IMR-90 (cell line): ENCODE data around the gene OSGIN1. TPM values are rescaled to one million over a fixed set of nuclear protein-coding genes. Genes with fewer than 3 reads are reported as not detected.

Experiments
- ATAC-seq: fragments of 200-7000 bp; cut with Tn5 transposase; 2 replicates; pipeline ENCODE4 v1.9.1; 2020; ENCODE audit warnings: low read depth, mild to moderate bottlenecking, moderate library complexity
- BruUV-seq: library from RNA; stranded (reverse); fragments of 400-500 nt; replicated peaks from 2 replicates; lab custom pipeline; 2021; lab: Mats Ljungman, UMichigan
- CTCF ChIA-PET: fragments of 300-600 bp; formaldehyde crosslinking; extraction: SDS; loops from one replicate; lab custom pipeline; 2021; ENCODE audit warnings: antibody characterized with exemption; lab: Yijun Ruan, JAX
- POLR2A ChIA-PET: fragments of 300-600 bp; sonication (Branson Sonifier 250); formaldehyde crosslinking; loops from one replicate; lab custom pipeline; 2022; ENCODE audit warnings: antibody characterized with exemption; ENCODE audit not compliant: unreplicated experiment; lab: Charles Lee
- DNase-seq: peaks from one replicate; pipeline ENCODE4 v3.0.0; 2013
- H2AFZ ChIP-seq: replicated peaks from 2 replicates; pipeline ENCODE3; 2013; ENCODE audit warnings: low read length, mild to moderate bottlenecking; ENCODE audit not compliant: poor library complexity
- H2AK5ac ChIP-seq: 2 replicates; pipeline ENCODE4 v1.6.1; 2013; ENCODE audit warnings: low read depth, low read length, inconsistent platforms
- H2AK9ac ChIP-seq: replicated peaks from 2 replicates; pipeline ENCODE3; 2013; ENCODE audit warnings: mild to moderate bottlenecking, low read depth, low read length, moderate library complexity; ENCODE audit not compliant: poor library complexity
- H2BK120ac ChIP-seq: 2 replicates; pipeline ENCODE4 v1.6.1; 2013; ENCODE audit warnings: low read depth, low read length, inconsistent platforms
- H2BK15ac ChIP-seq: 3 replicates; pipeline ENCODE4 v1.6.1; 2013; ENCODE audit warnings: low read depth, low read length, inconsistent platforms
- H2BK20ac ChIP-seq: 2 replicates; pipeline ENCODE4 v1.6.1; 2013; ENCODE audit warnings: low read depth, mild to moderate bottlenecking, inconsistent platforms, low read length, moderate library complexity
- H2BK5ac ChIP-seq: 2 replicates; pipeline ENCODE4 v1.6.1; 2013; ENCODE audit warnings: mild to moderate bottlenecking, low read depth, low read length, inconsistent platforms; ENCODE audit not compliant: poor library complexity, severe bottlenecking
- H3K14ac ChIP-seq: replicated peaks from 2 replicates; pipeline ENCODE4 v1.6.1; 2013; ENCODE audit warnings: low read depth, low read length, inconsistent platforms
- H3K18ac ChIP-seq: 2 replicates; pipeline ENCODE4 v1.6.1; 2013; ENCODE audit warnings: low read depth, low read length, control low read depth
- H3K23ac ChIP-seq: 2 replicates; pipeline ENCODE4 v1.6.1; 2013; ENCODE audit warnings: low read depth, low read length, inconsistent platforms
- H3K27ac ChIP-seq: 2 replicates; pipeline ENCODE4 v1.5.1; 2013; ENCODE audit warnings: mild to moderate bottlenecking, control low read depth, low read length; ENCODE audit not compliant: insufficient read depth
- H3K27me3 ChIP-seq: 2 replicates; pipeline ENCODE4 v1.6.1; 2013; ENCODE audit warnings: low read length; ENCODE audit not compliant: control insufficient read depth, insufficient read depth
- H3K36me3 ChIP-seq: 2 replicates; pipeline ENCODE4 v1.6.1; 2013; ENCODE audit warnings: low read length, mixed read lengths; ENCODE audit not compliant: control insufficient read depth, insufficient read depth
- H3K4ac ChIP-seq: 2 replicates; pipeline ENCODE4 v1.6.1; 2013; ENCODE audit warnings: low read depth, low read length, inconsistent platforms
- H3K4me1 ChIP-seq: 2 replicates; pipeline ENCODE4 v1.6.1; 2013; ENCODE audit warnings: low read length, mixed read lengths; ENCODE audit not compliant: control insufficient read depth, insufficient read depth
- H3K4me2 ChIP-seq: 2 replicates; pipeline ENCODE4 v1.6.1; 2013; ENCODE audit warnings: low read depth, mild to moderate bottlenecking, control low read depth, low read length, moderate library complexity
- H3K4me3 ChIP-seq: 2 replicates; pipeline ENCODE4 v1.5.1; 2013; ENCODE audit warnings: low read depth, mild to moderate bottlenecking, control low read depth, low read length, moderate library complexity; ENCODE audit not compliant: insufficient read depth
- H3K56ac ChIP-seq: 2 replicates; pipeline ENCODE4 v1.6.1; 2013; ENCODE audit warnings: low read length, inconsistent platforms; ENCODE audit not compliant: insufficient read depth; ENCODE audit errors: extremely low read depth
- H3K79me1 ChIP-seq, 2 experiments: 2 replicates each; pipeline ENCODE4 v1.6.1; 2013; ENCODE audit warnings: low read length in 2 of 2, inconsistent platforms in 1 of 2, low read depth in 1 of 2
- H3K9ac ChIP-seq: 2 replicates; pipeline ENCODE4 v1.6.1; 2013; ENCODE audit warnings: low read depth, low read length, control low read depth
- H3K9me1 ChIP-seq: 2 replicates; pipeline ENCODE4 v1.6.1; 2013; ENCODE audit warnings: low read length, inconsistent platforms; ENCODE audit not compliant: insufficient read depth
- H3K9me3 ChIP-seq: 2 replicates; pipeline ENCODE4 v1.6.1; 2013; ENCODE audit warnings: low read length; ENCODE audit not compliant: control insufficient read depth, insufficient read depth
- H4K20me1 ChIP-seq: 2 replicates; pipeline ENCODE4 v1.6.1; 2013; ENCODE audit warnings: low read length, inconsistent platforms; ENCODE audit not compliant: insufficient read depth
- H4K5ac ChIP-seq: 2 replicates; pipeline ENCODE4 v1.6.1; 2013; ENCODE audit warnings: mild to moderate bottlenecking, low read depth, low read length, control low read depth
- H4K8ac ChIP-seq, 2 experiments: 2 replicates each; pipeline ENCODE4 v1.6.1; 2013; ENCODE audit warnings: low read depth in 2 of 2, low read length in 2 of 2, control low read depth in 1 of 2, inconsistent platforms in 1 of 2
- H4K91ac ChIP-seq: 2 replicates; pipeline ENCODE4 v1.6.1; 2013; ENCODE audit warnings: low read depth, low read length, inconsistent platforms; ENCODE audit not compliant: insufficient read depth
- CEBPB ChIP-seq: IDR thresholded peaks from 2 replicates; pipeline ENCODE4 v1.6.1; 2012; ENCODE audit warnings: low read depth, low read length, improper control_type of control experiment
- FOS ChIP-seq: fragments of 150-350 bp; IDR thresholded peaks from 2 replicates; pipeline ENCODE4 v1.6.1; 2016; ENCODE audit warnings: low read depth, low read length
- MAFK ChIP-seq: IDR thresholded peaks from 2 replicates; pipeline ENCODE4 v1.6.1; 2012; ENCODE audit warnings: low read depth, low read length, improper control_type of control experiment
- POLR2A ChIP-seq: IDR thresholded peaks from 2 replicates; pipeline ENCODE4 v1.6.1; 2012; ENCODE audit warnings: mild to moderate bottlenecking, low read depth, low read length
- RAD21 ChIP-seq: IDR thresholded peaks from 2 replicates; pipeline ENCODE4 v1.6.1; 2012; ENCODE audit warnings: low read length, improper control_type of control experiment
- RCOR1 ChIP-seq: IDR thresholded peaks from 2 replicates; pipeline ENCODE4 v1.6.1; 2012; ENCODE audit warnings: mild to moderate bottlenecking, low read length, improper control_type of control experiment; ENCODE audit not compliant: insufficient replicate concordance
- SMC3 ChIP-seq: fragments of 150-350 bp; IDR thresholded peaks from 2 replicates; pipeline ENCODE4 v1.6.1; 2016; ENCODE audit warnings: low read depth, mild to moderate bottlenecking, antibody characterized with exemption, low read length, moderate library complexity
- WGBS, 2 experiments: methylation state at CpG; one replicate each; pipeline versions ENCODE4 v1.1.5 to v1.1.7; 2013; ENCODE audit warnings: missing lambda C conversion rate in 2 of 2; ENCODE audit not compliant: insufficient read length in 1 of 2; ENCODE audit errors: extremely low coverage in 2 of 2; 5-methylcytosine and 5-hydroxymethylcytosine counted together
- dilution Hi-C: fragments of 300-500 bp; cut with HindIII; formaldehyde crosslinking; loops from one replicate; pipeline ENCODE4 v1.14.3; 2018; ENCODE audit warnings: low sequenced_read_pairs; ENCODE audit not compliant: unreplicated experiment
- in situ Hi-C: fragments of 300-500 bp; cut with MboI; formaldehyde crosslinking; loops from 3 replicates; pipeline ENCODE4 v1.14.3; 2019; ENCODE audit warnings: low sequenced_read_pairs, inconsistent platforms, mixed read lengths
- intact Hi-C: fragments of 100-400 bp; cut with micrococcal nuclease; formaldehyde crosslinking; loops from 2 replicates; pipeline ENCODE4 v1.10.0; 2022
- polyA plus RNA-seq, 3 experiments: library from polyadenylated mRNA; depleted of rRNA; stranded (reverse); fragments of >200 nt; gene quantifications; 2 replicates each; pipeline ENCODE4 v1.2.3, GENCODE V29; 2012; ENCODE audit warnings: low replicate concordance in 1 of 3
- total RNA-seq: library from RNA; depleted of rRNA; stranded (reverse); fragments of >200 nt; gene quantifications from 2 replicates; pipeline ENCODE4 v1.2.3, GENCODE V29; 2012
- TF ChIP-seq, protein P1 (sequence below): fragments of 150-350 bp; IDR thresholded peaks from 2 replicates; pipeline ENCODE4 v1.6.1; 2017; ENCODE audit warnings: mild to moderate bottlenecking, antibody characterized with exemption, low read length, low read depth

The OSGIN1 gene
- total and polyA plus RNA-seq, 2 of the 4 experiments (the other 2 are of a cell fraction) = 0.90 to 6.4 TPM

DNA sequence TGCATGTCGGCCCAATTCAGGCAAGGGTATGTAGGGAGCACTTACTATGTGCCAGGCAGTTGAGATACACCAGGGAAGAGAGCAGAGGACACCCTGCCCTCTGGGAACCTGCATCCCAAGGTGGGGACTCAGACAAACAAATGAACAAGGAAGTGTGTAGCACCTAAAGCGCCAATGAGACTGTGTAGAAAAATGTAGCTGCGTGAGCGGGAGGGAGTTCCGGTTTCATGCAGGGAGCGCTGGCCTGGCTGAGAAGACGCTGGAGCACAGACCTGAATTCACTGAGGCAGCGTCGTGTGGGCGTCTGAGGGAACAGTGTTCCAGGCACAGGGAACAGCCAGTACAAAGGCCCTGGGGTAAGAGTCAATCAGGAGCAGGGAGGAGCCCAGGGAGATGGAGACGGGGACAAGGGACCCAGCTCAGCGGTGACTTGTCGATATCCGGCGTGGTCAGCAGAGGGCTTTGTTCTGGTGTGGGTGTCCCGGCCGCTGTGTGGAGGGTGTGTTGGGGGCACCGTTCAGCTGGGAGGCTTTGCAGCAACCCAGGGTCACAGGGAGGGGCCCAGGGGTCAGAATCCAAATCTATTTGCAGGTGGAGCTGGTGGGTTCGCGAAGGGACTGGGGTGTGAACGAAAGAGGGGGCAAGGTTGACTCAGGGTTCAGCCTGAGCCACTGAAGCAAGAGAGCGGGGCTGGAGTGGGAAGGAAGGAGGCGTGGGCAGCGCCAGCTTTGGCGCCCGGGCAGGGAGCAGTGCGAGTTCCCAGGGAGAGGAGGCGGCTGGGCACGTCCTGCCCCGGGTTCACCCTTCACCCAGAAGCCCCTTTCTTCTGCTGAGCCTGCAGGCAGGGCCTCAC is 17.8 kb upstream of the OSGIN1 start:
- no peak for ATAC-seq
- no peak overlapping the region for H2BK20ac ChIP-seq
- H4K8ac ChIP-seq = no peak overlapping the region
- H3K56ac ChIP-seq = no peak overlapping the region
- H3K9me3 ChIP-seq = no peaks in the 10 kb centered on the region
- H4K91ac ChIP-seq = no peak overlapping the region
- no peak overlapping the region for H4K5ac ChIP-seq
- no peak overlapping the region for H2BK15ac ChIP-seq
- peaks cover 6% of the 10 kb centered on the region for H3K4me1 ChIP-seq
- no peak overlapping the region for H2BK120ac ChIP-seq
- no peak overlapping the region for H3K4me2 ChIP-seq
- no peak overlapping the region for H2AFZ ChIP-seq
- no peaks in the 10 kb centered on the region for H3K79me1 ChIP-seq
- no peak overlapping the region for H3K23ac ChIP-seq
- H2BK5ac ChIP-seq = no peak overlapping the region
- H3K14ac ChIP-seq = no peak overlapping the region
- H3K27ac ChIP-seq = no peak overlapping the region
- in situ Hi-C loops (no loop called here), intact Hi-C loops (no loop called here), dilution Hi-C loops (no loop called here)
- no TSS peak for BruUV-seq
- no peak overlapping the region for H2AK9ac ChIP-seq
- no peaks in the 10 kb centered on the region for H3K36me3 ChIP-seq
- H2AK5ac ChIP-seq = no peak overlapping the region
- WGBS, 2 experiments = 88% methylated on average over 8 of the region's 30 CpGs; no CpG with 5 or more reads in 1 of the 2 experiments
- H3K27me3 ChIP-seq = no peaks in the 10 kb centered on the region; the same call in 1 of the 2 replicates
- TF ChIP-seq POLR2A = no peak
- TF ChIP-seq MAFK = no peak
- TF ChIP-seq RAD21 = no peak
- no peak for TF ChIP-seq CEBPB
- TF ChIP-seq RCOR1 = no peak
- TF ChIP-seq, protein P1, sequence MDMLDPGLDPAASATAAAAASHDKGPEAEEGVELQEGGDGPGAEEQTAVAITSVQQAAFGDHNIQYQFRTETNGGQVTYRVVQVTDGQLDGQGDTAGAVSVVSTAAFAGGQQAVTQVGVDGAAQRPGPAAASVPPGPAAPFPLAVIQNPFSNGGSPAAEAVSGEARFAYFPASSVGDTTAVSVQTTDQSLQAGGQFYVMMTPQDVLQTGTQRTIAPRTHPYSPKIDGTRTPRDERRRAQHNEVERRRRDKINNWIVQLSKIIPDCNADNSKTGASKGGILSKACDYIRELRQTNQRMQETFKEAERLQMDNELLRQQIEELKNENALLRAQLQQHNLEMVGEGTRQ = no peak
- no peak for TF ChIP-seq FOS
- TF ChIP-seq SMC3 = no peak
- no peak overlapping the region for H3K4ac ChIP-seq
- no peak overlapping the region for H3K18ac ChIP-seq
- CTCF ChIA-PET = no interaction called here
- POLR2A ChIA-PET = no interaction called here
- no peak overlapping the region for H3K9ac ChIP-seq
- H3K4me3 ChIP-seq = no peak overlapping the region
- DNase-seq = no peak
- H4K20me1 ChIP-seq = no peaks in the 10 kb centered on the region
- H3K9me1 ChIP-seq = no peaks in the 10 kb centered on the region; the same call in 1 of the 2 replicates
